Prostate gland (tissue), 2 donors: ENCODE measurements around the gene TXNRD2.

Experiments
- CTCF ChIP-seq, 4 experiments: fragments of 200-600 bp in 2 of 4; fragments of 450-650 bp in 2 of 4; sonication (generic) in 2 of 4; IDR thresholded peaks; 1 replicate in 3 of 4; 2 replicates in 1 of 4; pipeline ENCODE4 v1.5.1; 2016 to 2019; ENCODE audit warnings: antibody characterized with exemption in 4 of 4, mild to moderate bottlenecking in 2 of 4, moderate library complexity in 2 of 4
- POLR2A ChIP-seq: fragments of 450-650 bp; IDR thresholded peaks from one replicate; pipeline ENCODE4 v1.6.1; 2016; ENCODE audit warnings: antibody characterized with exemption, mild to moderate bottlenecking

DNA sequence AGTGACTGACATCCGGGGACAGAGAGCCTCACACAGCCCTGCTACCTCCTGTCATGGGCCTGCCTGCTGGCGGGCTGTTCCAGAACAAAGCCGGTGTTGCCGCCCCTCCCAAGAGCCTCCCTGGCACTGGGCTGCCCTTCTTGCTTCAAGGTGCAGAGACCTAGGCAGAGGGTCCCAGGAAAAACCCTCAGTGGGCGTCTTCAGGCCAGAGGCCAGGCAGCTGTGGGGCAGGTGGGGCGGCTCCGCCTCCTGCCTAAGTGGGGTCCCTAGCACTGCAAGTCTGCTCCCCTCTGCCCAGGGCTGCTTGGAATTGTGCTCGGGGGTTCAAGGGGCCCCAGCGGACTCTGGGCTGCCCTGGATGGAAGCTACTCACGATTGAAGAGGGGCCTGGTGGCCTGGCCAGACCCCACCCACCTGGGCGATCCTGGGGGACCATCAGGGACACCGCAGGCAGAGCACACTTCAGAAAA, 66.5 kb downstream of the TXNRD2 start:
- TF ChIP-seq CTCF (IDR thresholded peaks at IDR 0.05): no peak
- TF ChIP-seq POLR2A: no peak
